GM13976 (cell line): Measurements from ENCODE around the gene LRRC3C.
A peak's percentile ranks its signal among the peaks of the same experiment; 100 is the strongest.

Source experiments
- DNase-seq: peaks from one replicate; pipeline ENCODE4 v3.0.0; 2012; ENCODE audit warnings: low spot score
- in situ Hi-C: fragments of 300-500 bp; cut with MboI; formaldehyde crosslinking; loops from one replicate; pipeline ENCODE4 v1.12.0; 2022; ENCODE audit warnings: low sequenced_read_pairs, mixed read lengths, inconsistent platforms; ENCODE audit not compliant: unreplicated experiment
- TF ChIP-seq, protein P1 (sequence below): IDR thresholded peaks from 2 replicates; pipeline ENCODE4 v1.5.1; 2012; ENCODE audit warnings: borderline replicate concordance, mild to moderate bottlenecking; ENCODE audit not compliant: insufficient read depth; ENCODE audit errors: extremely low read depth, missing control alignments, control extremely low read depth

The LRRC3C gene

DNA sequence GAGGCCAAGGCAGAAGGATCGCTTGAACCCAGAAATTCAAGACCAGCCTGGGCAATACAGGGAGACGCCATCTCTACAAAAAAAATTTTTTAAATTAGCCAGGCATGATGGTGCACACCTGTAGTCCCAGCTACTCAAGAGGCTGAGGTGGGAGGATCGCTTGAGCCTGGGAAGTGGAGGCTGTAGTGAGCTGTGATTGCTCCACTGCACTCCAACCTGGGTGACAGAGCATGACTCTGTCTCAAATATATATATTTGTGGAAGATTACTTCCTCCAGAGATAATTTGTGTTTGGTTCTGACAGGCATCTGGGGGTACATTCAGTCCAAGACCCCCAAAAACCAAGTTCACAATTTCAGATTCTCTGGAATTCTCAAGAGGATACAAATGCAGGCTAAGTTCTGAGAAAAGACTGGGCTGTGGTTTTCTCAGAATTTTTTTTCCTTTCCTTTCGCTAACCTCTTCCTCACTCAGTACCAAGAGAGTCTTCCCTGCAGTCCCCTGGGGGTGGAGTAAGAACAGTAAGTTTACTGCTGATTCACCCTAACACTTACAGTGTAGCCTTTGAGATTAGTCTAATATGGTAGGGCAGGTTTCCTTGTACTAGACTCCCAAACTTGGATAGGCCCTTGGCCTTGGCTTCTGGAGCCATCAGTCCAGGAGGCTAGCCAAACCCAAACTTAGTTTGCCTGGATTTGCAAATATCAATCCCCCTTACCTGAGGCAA, 24.2 kb upstream of the LRRC3C start:
- TF ChIP-seq, protein P1, sequence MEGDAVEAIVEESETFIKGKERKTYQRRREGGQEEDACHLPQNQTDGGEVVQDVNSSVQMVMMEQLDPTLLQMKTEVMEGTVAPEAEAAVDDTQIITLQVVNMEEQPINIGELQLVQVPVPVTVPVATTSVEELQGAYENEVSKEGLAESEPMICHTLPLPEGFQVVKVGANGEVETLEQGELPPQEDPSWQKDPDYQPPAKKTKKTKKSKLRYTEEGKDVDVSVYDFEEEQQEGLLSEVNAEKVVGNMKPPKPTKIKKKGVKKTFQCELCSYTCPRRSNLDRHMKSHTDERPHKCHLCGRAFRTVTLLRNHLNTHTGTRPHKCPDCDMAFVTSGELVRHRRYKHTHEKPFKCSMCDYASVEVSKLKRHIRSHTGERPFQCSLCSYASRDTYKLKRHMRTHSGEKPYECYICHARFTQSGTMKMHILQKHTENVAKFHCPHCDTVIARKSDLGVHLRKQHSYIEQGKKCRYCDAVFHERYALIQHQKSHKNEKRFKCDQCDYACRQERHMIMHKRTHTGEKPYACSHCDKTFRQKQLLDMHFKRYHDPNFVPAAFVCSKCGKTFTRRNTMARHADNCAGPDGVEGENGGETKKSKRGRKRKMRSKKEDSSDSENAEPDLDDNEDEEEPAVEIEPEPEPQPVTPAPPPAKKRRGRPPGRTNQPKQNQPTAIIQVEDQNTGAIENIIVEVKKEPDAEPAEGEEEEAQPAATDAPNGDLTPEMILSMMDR: no peak
- no peak for DNase-seq
- in situ Hi-C loops: no loop called here

DNA sequence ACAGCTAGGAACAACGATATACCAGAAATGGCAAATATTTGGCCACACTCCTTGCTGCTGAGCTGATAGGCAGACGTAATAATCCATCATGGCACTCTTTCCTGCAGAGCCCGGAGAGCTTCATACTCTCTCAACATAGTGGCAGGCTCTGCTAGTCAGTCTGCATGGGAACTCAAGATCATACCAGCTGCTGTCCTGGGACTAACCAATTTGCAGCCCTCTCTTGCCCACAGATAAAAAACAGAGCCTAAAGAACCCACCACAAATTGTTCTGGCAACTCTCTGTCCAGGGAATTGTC, 22.6 kb upstream of the LRRC3C start:
- DNase-seq: no peak
- TF ChIP-seq, protein P1: no peak
- in situ Hi-C loops: no loop called here

DNA sequence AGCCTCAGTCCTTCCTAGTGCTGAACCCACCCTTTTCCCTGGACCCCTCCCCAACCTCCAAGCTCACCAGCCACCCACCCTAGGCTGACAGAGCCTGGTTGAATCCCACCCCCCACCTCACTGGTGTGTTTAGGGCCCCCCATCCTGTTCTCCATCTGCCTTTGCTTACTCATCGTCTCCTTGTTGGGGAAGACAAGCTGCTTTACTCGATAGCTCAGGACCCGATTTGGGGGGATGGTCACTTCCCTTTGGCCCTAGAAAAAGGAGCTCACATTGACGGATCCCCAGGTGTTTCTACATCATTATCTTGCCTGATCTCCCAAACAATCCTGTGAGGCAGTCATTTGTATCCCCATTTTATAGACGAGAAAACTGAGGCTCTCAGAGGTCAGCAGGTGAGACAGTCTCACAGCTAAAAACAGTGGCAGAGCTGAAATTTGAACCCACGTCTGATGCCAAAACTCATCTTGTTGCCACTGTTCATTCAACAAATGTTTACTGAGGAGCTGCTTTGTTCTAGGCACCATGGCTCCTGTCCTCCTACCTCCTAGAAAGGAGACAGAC, 18.7 kb upstream of the LRRC3C start:
- DNase-seq: no peak
- in situ Hi-C loops: no loop called here
- TF ChIP-seq, protein P1: no peak

DNA sequence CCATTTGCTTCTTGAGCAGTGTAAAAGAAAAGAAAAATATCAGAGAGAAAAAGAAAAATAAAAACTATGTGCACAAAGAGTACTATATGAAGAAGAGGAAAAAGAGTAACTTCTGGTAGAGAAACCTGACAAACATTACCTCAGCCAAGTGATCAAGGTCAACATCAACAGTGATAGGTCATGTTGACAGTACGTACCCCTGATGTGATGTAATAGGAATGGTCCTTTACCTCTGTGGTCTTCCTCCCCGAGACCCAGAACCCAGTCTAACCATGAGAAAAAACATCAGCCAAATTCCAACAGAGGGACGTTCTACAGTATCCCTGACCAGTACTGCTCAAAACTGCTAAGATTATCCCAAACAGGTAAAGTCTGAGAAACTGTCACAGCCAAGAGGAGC, 13.5 kb upstream of the LRRC3C start:
- TF ChIP-seq, protein P1: no peak
- in situ Hi-C loops: no loop called here

DNA sequence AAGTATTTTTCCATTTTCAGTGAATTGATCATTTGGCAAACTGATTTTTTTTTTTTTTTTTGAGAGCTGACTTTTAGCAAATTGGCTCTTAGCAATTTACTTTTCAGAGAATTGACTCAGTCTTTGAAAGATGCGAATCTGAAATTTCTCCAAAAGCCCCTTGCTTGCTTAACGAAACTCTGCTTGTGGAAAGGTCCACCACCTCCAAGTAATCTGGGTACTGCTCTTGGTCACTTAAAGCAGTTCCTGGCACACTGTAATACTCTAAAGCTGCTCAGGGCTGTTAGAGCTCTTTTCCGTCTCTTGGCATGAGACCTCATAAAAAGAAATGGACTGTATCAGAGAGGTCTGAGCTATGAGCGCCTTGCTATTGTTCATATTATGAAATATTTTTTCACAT, 12.0 kb upstream of the LRRC3C start:
- TF ChIP-seq, protein P1: no peak
- in situ Hi-C loops: no loop called here
- DNase-seq: peak; percentile 40

More for the DNA sequence above, 13.5 kb upstream of the LRRC3C start:
- no peak for DNase-seq

DNA sequence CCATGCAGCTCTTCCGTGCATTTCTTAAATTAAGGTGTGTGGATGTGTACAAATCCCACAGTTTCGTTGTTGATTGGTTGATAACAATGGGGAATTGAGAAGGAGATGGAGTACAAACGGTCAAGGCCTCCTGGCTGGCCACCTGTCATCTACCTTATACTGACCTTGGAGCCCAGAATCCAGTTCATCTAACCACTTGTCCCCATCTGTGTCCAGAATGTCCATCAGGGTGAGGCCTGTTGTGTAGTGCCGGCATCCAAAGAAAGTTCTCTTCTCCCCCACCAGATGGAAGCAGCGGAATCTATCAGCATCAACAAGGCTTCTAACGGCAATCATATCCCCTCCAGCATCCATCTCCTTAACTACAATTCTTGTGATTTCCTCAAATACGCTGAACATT, 10.6 kb upstream of the LRRC3C start:
- in situ Hi-C loops: no loop called here
- DNase-seq: no peak
- TF ChIP-seq, protein P1: no peak
